GM12864 (cell line): Measurements from ENCODE around the gene BTBD17.

Experiments used
- DNase-seq: peaks from one replicate; pipeline ENCODE4 v3.0.0-alpha.2; 2011; ENCODE audit warnings: low read depth
- H3K4me3 ChIP-seq: 2 replicates; pipeline ENCODE4 v1.5.1; 2011; ENCODE audit warnings: mild to moderate bottlenecking, low read depth, low read length, control low read depth
- TF ChIP-seq, protein P1 (sequence below): IDR thresholded peaks from 2 replicates; pipeline ENCODE4 v1.5.1; 2011; ENCODE audit warnings: low read depth, mild to moderate bottlenecking, moderate library complexity, low read length, control low read depth, inconsistent platforms; ENCODE audit errors: missing control alignments

The BTBD17 gene

GRCh38 chr17:74387365-74388218, 25.9 kb upstream of the BTBD17 start:
- no peak overlapping the region for H3K4me3 ChIP-seq
- DNase-seq = no peak
- TF ChIP-seq, protein P1, sequence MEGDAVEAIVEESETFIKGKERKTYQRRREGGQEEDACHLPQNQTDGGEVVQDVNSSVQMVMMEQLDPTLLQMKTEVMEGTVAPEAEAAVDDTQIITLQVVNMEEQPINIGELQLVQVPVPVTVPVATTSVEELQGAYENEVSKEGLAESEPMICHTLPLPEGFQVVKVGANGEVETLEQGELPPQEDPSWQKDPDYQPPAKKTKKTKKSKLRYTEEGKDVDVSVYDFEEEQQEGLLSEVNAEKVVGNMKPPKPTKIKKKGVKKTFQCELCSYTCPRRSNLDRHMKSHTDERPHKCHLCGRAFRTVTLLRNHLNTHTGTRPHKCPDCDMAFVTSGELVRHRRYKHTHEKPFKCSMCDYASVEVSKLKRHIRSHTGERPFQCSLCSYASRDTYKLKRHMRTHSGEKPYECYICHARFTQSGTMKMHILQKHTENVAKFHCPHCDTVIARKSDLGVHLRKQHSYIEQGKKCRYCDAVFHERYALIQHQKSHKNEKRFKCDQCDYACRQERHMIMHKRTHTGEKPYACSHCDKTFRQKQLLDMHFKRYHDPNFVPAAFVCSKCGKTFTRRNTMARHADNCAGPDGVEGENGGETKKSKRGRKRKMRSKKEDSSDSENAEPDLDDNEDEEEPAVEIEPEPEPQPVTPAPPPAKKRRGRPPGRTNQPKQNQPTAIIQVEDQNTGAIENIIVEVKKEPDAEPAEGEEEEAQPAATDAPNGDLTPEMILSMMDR = no peak

DNA sequence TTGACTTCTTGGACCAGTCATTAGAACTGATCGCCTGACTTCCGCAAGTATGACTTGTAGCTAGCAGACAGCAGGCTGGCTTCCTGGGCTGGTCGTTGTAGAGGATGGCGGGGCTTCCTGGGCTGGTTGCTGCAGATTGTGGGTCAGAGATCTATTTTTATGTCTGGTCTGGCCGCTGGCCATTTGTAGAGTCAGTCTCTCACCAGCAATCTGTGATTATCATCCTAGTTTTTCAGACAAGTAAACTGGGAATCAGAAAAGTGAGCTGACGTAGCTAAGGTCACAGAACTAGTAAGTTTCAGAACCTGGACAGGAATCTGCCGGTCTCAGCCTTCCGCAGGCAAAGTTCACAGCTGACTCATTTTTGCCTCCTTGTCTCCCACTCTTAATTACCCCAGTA, 24.7 kb upstream of the BTBD17 start:
- DNase-seq = no peak
- TF ChIP-seq, protein P1 = no peak
- H3K4me3 ChIP-seq = no peak overlapping the region

GRCh38 chr17:74385201-74385600, 23.5 kb upstream of the BTBD17 start:
- TF ChIP-seq, protein P1 = no peak
- no peak for DNase-seq
- no peak overlapping the region for H3K4me3 ChIP-seq

- no peak overlapping the region for H3K4me3 ChIP-seq
- DNase-seq = no peak
- TF ChIP-seq, protein P1 = no peak
Measured at GRCh38 chr17:74383141-74383540, 21.5 kb upstream of the BTBD17 start.

GRCh38 chr17:74380959-74381808, 19.5 kb upstream of the BTBD17 start:
- H3K4me3 ChIP-seq = no peak overlapping the region
- TF ChIP-seq, protein P1 = no peak
- DNase-seq = no peak

GRCh38 chr17:74380086-74380958, 18.7 kb upstream of the BTBD17 start:
- TF ChIP-seq, protein P1 = no peak
- no peak overlapping the region for H3K4me3 ChIP-seq
- no peak for DNase-seq
